Measurements from ENCODE around the gene FNIP1. TPM values are rescaled to one million over a fixed set of nuclear protein-coding genes. Genes with fewer than 3 reads are reported as not detected.

FNIP1 gene
- total and polyA plus RNA-seq, 2 donors from 2014 or later = 2.9 to 31.1 TPM

GRCh38 chr5:131610198-131611063, 186.4 kb downstream of the FNIP1 start:
- H3K36me3 ChIP-seq (ENCODE audit: control insufficient read depth in 2 of 3, insufficient read depth in 3 of 3, low read length in 3 of 3) = no peaks in the 10 kb centered on the region
- H3K27ac ChIP-seq (ENCODE audit: low read depth in 2 of 2, low read length in 2 of 2) = no peak overlapping the region
- DNase-seq = peak in 3 of 5 donors; percentile 24 to 53 (median 40)
- H3K9ac ChIP-seq (ENCODE audit: low read length in 3 of 3) = no peak overlapping the region
- intact Hi-C loops (cut with DNase I) = no loop called here
- no peak for FAIRE-seq
- no peak overlapping the region for H3K4me3 ChIP-seq (ENCODE audit: low read length in 3 of 3)
- no peaks in the 10 kb centered on the region for H3K9me3 ChIP-seq (ENCODE audit: control insufficient read depth in 2 of 3, insufficient read depth in 1 of 3, low read length in 3 of 3)
- no peaks in the 10 kb centered on the region for H3K27me3 ChIP-seq (ENCODE audit: control insufficient read depth, insufficient read depth, low read length)
- TF ChIP-seq, protein P1, sequence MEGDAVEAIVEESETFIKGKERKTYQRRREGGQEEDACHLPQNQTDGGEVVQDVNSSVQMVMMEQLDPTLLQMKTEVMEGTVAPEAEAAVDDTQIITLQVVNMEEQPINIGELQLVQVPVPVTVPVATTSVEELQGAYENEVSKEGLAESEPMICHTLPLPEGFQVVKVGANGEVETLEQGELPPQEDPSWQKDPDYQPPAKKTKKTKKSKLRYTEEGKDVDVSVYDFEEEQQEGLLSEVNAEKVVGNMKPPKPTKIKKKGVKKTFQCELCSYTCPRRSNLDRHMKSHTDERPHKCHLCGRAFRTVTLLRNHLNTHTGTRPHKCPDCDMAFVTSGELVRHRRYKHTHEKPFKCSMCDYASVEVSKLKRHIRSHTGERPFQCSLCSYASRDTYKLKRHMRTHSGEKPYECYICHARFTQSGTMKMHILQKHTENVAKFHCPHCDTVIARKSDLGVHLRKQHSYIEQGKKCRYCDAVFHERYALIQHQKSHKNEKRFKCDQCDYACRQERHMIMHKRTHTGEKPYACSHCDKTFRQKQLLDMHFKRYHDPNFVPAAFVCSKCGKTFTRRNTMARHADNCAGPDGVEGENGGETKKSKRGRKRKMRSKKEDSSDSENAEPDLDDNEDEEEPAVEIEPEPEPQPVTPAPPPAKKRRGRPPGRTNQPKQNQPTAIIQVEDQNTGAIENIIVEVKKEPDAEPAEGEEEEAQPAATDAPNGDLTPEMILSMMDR (IDR thresholded peaks at IDR 0.05; ENCODE audit: borderline replicate concordance, extremely low read depth, insufficient read depth) = no peak
- H3K4me1 ChIP-seq (ENCODE audit: control insufficient read depth in 2 of 3, insufficient read depth in 2 of 3, low read depth in 1 of 3, low read length in 3 of 3) = peaks cover 0 to 2% (median 0%) of the 10 kb centered on the region in 3 donors

DNA sequence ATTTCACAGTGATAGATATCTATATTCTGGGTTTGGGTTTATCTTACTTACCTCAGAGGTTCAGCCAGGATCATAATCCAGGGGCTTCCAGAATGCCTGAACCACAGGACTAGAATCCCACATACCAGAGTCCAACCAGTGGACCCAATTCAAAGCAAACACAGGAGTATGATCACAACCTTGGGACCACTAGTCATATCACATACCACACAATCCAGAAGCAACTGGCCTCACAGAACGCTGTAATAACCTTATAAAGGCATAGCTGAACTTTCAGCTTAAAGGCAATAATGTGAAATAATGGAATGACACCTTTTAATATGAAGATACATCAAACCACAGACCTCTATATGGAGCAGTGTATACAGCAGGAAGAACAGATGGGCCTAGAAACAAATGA, 187.0 kb downstream of the FNIP1 start:
- DNase-seq (no peak), FAIRE-seq (no peak)
- TF ChIP-seq, protein P1 (IDR thresholded peaks at IDR 0.05; ENCODE audit: borderline replicate concordance, extremely low read depth, insufficient read depth) = no peak
- H3K27ac ChIP-seq (ENCODE audit: low read depth in 2 of 2, low read length in 2 of 2) = no peak overlapping the region
- no peaks in the 10 kb centered on the region for H3K27me3 ChIP-seq (ENCODE audit: control insufficient read depth, insufficient read depth, low read length)
- no peak overlapping the region for H3K4me3 ChIP-seq (ENCODE audit: low read length in 3 of 3)
- intact Hi-C loops (cut with DNase I) = no loop called here
- H3K9me3 ChIP-seq (ENCODE audit: control insufficient read depth in 2 of 3, insufficient read depth in 1 of 3, low read length in 3 of 3) = no peaks in the 10 kb centered on the region
- H3K4me1 ChIP-seq (ENCODE audit: control insufficient read depth in 2 of 3, insufficient read depth in 2 of 3, low read depth in 1 of 3, low read length in 3 of 3) = peaks cover 0 to 2% (median 0%) of the 10 kb centered on the region in 3 donors
- H3K36me3 ChIP-seq (ENCODE audit: control insufficient read depth in 2 of 3, insufficient read depth in 3 of 3, low read length in 3 of 3) = no peaks in the 10 kb centered on the region
- H3K9ac ChIP-seq (ENCODE audit: low read length in 3 of 3) = no peak overlapping the region

GRCh38 chr5:131608597-131608996, 188.2 kb downstream of the FNIP1 start:
- H3K9me3 ChIP-seq (ENCODE audit: control insufficient read depth in 2 of 3, insufficient read depth in 1 of 3, low read length in 3 of 3) = no peaks in the 10 kb centered on the region
- TF ChIP-seq, protein P1 (IDR thresholded peaks at IDR 0.05; ENCODE audit: borderline replicate concordance, extremely low read depth, insufficient read depth) = no peak
- no peak overlapping the region for H3K4me3 ChIP-seq (ENCODE audit: low read length in 3 of 3)
- H3K4me1 ChIP-seq (ENCODE audit: control insufficient read depth in 2 of 3, insufficient read depth in 2 of 3, low read depth in 1 of 3, low read length in 3 of 3) = peaks cover 0 to 2% (median 0%) of the 10 kb centered on the region in 3 donors
- FAIRE-seq = no peak
- intact Hi-C loops (cut with DNase I) = no loop called here
- no peak overlapping the region for H3K27ac ChIP-seq (ENCODE audit: low read depth in 2 of 2, low read length in 2 of 2)
- no peak for DNase-seq
- H3K9ac ChIP-seq (ENCODE audit: low read length in 3 of 3) = no peak overlapping the region
- H3K27me3 ChIP-seq (ENCODE audit: control insufficient read depth, insufficient read depth, low read length) = no peaks in the 10 kb centered on the region
- H3K36me3 ChIP-seq (ENCODE audit: control insufficient read depth in 2 of 3, insufficient read depth in 3 of 3, low read length in 3 of 3) = no peaks in the 10 kb centered on the region
